UCSD-AML1 (cell line): ENCODE data around the gene TMEM50B.
A peak's percentile ranks its signal among the peaks of the same experiment; 100 is the strongest.
"Not testable (repeated sequence)": the region's sequence is repeated elsewhere in the genome, so short reads cannot be mapped to it uniquely, and the experiment has no call there.

Experiments
- DNase-seq: peaks from one replicate; lab custom pipeline; 2025; ENCODE audit not compliant: unreplicated experiment; lab: John Stamatoyannopoulos, UW

Gene TMEM50B

GRCh38 chr21:33479679-33480480, at the start of gene TMEM50B:
TSS of gene TMEM50B (minus strand) at chr21:33479974. CDS start at chr21:33468885, 11,089 bp downstream.
- DNase-seq: peak; percentile 98

- no peak for DNase-seq
Measured at GRCh38 chr21:33522953-33523349, 43.2 kb upstream of the TMEM50B start.

- no peak for DNase-seq
Measured at GRCh38 chr21:33522297-33522952, 42.7 kb upstream of the TMEM50B start.

- DNase-seq: no peak
Measured at GRCh38 chr21:33518899-33519298, 39.1 kb upstream of the TMEM50B start.

GRCh38 chr21:33514229-33514628, 34.5 kb upstream of the TMEM50B start:
- DNase-seq: no peak

- DNase-seq: no peak
Measured at GRCh38 chr21:33512481-33512880, 32.7 kb upstream of the TMEM50B start.

GRCh38 chr21:33511639-33512038, 31.9 kb upstream of the TMEM50B start:
- no peak for DNase-seq

- no peak for DNase-seq
Measured at GRCh38 chr21:33510826-33511225, 31.1 kb upstream of the TMEM50B start.

- not testable (repeated sequence) for DNase-seq
Measured at GRCh38 chr21:33507003-33507402, 27.2 kb upstream of the TMEM50B start.

GRCh38 chr21:33505833-33506232, 26.1 kb upstream of the TMEM50B start:
- no peak for DNase-seq

GRCh38 chr21:33496345-33496744, 16.6 kb upstream of the TMEM50B start:
- DNase-seq: no peak

GRCh38 chr21:33495743-33496142, 16.0 kb upstream of the TMEM50B start:
- DNase-seq: no peak

GRCh38 chr21:33493756-33494155, 14.0 kb upstream of the TMEM50B start:
- no peak for DNase-seq

GRCh38 chr21:33492571-33492970, 12.8 kb upstream of the TMEM50B start:
- no peak for DNase-seq

GRCh38 chr21:33491373-33492102, 11.8 kb upstream of the TMEM50B start, which contains the start of gene DNAJC28:
TSS of gene DNAJC28 (minus strand) at chr21:33491716. CDS start at chr21:33489393, 2,323 bp downstream.
- DNase-seq: peak; percentile 94

- DNase-seq: no peak
Measured at GRCh38 chr21:33490991-33491372, 11.2 kb upstream of the TMEM50B start.

- no peak for DNase-seq
Measured at GRCh38 chr21:33488936-33489335, 9.2 kb upstream of the TMEM50B start.

GRCh38 chr21:33487996-33488395, 8.2 kb upstream of the TMEM50B start:
- no peak for DNase-seq

- no peak for DNase-seq
Measured at GRCh38 chr21:33481314-33481943, 1.7 kb upstream of the TMEM50B start.

GRCh38 chr21:33480481-33481103, 818 bp upstream of the TMEM50B start:
- DNase-seq: no peak
